ENCODE results near the gene SLC30A4. TPM values are rescaled to one million over a fixed set of nuclear protein-coding genes. Genes with fewer than 3 reads are reported as not detected.
"Not testable (repeated sequence)": the region's sequence is repeated elsewhere in the genome, so short reads cannot be mapped to it uniquely, and the experiment has no call there.

Gene SLC30A4, protein sequence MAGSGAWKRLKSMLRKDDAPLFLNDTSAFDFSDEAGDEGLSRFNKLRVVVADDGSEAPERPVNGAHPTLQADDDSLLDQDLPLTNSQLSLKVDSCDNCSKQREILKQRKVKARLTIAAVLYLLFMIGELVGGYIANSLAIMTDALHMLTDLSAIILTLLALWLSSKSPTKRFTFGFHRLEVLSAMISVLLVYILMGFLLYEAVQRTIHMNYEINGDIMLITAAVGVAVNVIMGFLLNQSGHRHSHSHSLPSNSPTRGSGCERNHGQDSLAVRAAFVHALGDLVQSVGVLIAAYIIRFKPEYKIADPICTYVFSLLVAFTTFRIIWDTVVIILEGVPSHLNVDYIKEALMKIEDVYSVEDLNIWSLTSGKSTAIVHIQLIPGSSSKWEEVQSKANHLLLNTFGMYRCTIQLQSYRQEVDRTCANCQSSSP
- total RNA-seq: 5.7 and 7.5 TPM in 2 replicates

DNA sequence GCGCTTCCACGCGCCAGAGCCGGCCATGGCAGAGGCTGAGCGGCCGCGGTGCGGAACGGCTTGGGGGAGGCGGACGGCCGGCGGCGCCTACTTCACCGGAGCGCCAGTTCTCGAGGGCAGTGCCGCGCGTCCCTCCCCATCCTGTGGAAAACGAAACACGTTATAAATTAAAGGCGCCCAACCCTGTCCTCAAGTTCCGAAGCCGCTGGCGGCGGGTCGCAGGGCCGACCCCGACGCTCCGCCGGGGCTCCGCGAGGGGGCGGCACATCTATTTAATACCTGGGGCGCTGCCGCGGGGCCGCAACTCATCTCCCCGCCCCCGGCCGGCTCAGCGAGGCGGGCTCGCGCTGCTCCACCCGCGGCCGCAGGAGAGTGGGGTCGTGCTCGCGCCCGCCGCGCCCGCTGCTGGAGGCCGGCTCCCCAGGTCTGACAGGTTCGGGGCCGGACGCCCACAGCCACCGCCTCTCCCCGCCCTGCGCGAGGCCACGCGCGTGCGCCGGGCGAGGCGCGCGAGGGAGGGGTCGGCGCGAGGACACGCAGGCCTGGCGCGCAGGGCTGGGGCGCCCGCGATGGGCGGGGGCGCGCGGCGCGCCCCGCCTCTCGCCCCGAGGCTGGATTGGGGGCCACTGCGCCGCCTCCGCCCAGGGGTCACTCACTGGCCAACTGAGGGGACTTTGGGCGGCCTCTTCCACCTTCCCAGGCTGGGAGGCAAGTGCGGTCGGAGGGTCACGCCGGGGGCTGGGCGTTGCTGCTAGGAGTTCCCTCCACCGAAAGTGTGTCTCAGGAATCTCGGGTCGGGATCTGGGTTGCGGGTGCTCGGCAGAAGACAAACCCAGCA lies at the start of gene SLC30A4:
SLC30A4 (minus strand) TSS at position 428 of the 838 bp plus-strand sequence; CDS start at position 27, 401 bp downstream.
- no peak for DNase-seq (ENCODE audit: low read depth, low spot score)

- DNase-seq (ENCODE audit: low read depth, low spot score): no peak
Observed at GRCh38 chr15:45555934-45556608, 33.5 kb upstream of the SLC30A4 start.

DNA sequence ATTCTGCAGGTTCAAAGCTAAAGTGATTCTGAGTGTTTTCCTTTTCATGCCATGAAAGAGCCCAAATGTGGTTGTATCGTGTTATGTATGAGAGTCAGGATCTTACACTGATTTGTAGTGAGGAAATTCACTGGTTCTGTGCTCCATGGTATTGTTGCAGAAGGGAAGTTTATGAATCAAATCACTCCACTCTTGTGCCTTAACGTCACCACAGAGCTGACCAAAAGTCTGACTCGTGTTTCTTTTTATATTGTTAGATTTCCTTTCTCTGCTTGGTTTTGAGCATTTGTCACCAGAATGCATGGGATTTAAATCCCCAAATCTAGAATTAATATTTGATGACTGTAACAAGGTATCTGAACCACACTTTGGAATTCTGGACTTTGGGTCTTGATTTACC lies 29.1 kb upstream of the SLC30A4 start:
- no peak for DNase-seq (ENCODE audit: low read depth, low spot score)

GRCh38 chr15:45550436-45550835 lies 27.9 kb upstream of the SLC30A4 start:
- DNase-seq (ENCODE audit: low read depth, low spot score): no peak

DNA sequence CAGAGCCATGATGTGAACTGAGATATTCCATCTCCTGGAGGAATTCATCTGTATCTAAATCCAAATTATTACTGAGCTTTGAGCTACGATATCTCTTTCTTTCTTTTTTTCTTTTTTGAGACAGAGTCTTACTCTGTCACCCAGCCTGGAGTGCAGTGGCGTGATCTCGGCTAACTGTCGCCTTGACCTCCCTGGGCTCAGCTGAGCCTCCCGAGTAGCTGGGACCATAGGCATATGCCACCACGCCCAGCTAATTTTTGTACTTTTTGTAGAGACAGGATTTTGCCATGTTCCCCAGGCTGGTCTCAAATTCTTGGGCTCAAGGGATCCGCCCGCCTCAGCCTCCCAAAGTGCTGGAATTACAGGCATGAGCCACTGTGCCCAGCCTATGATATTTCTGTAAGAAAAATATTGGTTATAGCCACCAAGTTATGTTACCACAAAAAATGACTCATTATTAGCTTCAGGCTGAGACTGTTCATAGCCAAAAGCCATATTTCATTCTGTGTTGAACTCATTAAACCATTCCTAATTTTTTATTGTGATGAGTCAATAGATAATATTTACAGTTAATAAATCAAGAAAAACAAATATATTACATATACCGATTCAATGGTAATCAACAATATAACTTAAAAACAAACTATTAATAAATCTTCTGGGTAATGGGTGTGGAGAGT lies 27.1 kb upstream of the SLC30A4 start:
- DNase-seq (ENCODE audit: low read depth, low spot score): no peak

GRCh38 chr15:45548753-45549520 lies 26.4 kb upstream of the SLC30A4 start:
- no peak for DNase-seq (ENCODE audit: low read depth, low spot score)

DNA sequence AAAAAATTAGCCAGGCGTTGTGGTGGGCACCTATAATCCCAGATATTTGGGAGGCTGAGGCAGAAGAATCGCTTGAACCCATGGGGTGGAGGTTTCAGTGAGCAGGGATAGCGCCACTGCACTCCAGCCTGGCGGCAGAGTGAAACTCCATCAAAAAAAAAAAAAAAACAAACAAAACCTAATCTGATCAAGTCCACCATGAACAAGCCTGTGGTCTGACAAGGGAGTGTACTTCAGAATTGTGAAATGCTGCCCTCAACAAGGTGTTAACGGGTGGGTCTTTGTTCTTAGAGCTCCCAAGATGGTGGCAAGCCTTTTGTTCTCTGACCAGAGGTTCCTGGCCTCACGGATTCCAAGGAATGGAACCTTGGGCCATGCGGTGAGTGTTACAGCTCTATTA lies 24.2 kb upstream of the SLC30A4 start:
- DNase-seq (ENCODE audit: low read depth, low spot score): no peak

GRCh38 chr15:45544266-45545023 lies 21.9 kb upstream of the SLC30A4 start:
- no peak for DNase-seq (ENCODE audit: low read depth, low spot score)

- DNase-seq (ENCODE audit: low read depth, low spot score): no peak
Observed at GRCh38 chr15:45543051-45543450, 20.5 kb upstream of the SLC30A4 start.

DNA sequence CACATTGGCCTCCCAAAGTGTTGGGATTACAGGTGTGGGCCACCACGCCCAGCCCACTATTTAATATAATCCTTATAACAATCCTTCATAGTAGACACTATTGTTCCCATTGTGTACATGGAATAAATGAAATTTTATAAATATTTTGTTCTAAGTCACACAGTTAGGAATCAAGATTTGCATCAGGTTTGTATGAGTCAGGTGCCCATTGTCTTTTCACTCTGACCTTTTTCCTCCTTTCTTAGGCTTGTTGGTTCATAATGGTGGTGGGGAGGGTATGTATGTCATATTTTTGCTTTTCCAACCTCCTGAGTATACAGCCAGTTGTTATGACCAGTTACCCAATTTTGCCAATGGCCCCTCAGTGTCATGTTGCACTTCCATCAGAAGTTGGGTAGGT lies 18.0 kb upstream of the SLC30A4 start:
- no peak for DNase-seq (ENCODE audit: low read depth, low spot score)

- DNase-seq (ENCODE audit: low read depth, low spot score): no peak
Observed at GRCh38 chr15:45539680-45540079, 17.1 kb upstream of the SLC30A4 start.

GRCh38 chr15:45536934-45537333 lies 14.4 kb upstream of the SLC30A4 start:
- no peak for DNase-seq (ENCODE audit: low read depth, low spot score)

DNA sequence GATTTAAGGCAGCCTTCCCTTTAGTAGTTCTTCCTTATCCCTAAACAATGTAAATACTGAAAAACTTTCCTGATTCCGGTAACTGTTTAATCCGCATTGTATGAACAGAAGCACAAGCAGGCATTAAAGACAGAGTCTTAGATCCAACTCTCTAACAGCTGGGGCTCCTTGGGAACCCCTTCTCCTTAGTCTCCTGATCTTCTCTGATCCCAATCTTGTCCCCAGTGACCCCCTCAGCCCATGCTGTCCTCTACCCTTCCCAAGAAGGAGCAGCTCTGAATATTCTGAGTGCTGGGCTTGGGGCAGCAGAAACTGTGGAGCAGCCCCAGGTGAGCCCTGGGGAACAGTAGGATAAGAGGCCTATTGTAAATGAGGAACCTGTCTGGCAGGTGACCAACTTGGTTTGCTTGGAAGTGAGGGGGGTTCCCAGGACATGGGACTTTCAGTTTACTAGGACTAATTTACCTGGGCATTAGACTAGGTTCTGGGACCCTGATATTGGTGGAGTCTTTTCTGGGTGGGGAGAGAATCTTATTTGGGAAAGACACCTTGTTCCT lies 13.0 kb upstream of the SLC30A4 start:
- no peak for DNase-seq (ENCODE audit: low read depth, low spot score)

- no peak for DNase-seq (ENCODE audit: low read depth, low spot score)
Observed at GRCh38 chr15:45534821-45535220, 12.3 kb upstream of the SLC30A4 start.

- not testable (repeated sequence) for DNase-seq (ENCODE audit: low read depth, low spot score)
Observed at GRCh38 chr15:45532892-45533291, 10.3 kb upstream of the SLC30A4 start.

- DNase-seq (ENCODE audit: low read depth, low spot score): no peak
Observed at GRCh38 chr15:45529613-45530012, 7.1 kb upstream of the SLC30A4 start.

GRCh38 chr15:45527086-45527485 lies 4.5 kb upstream of the SLC30A4 start:
- DNase-seq (ENCODE audit: low read depth, low spot score): no peak

DNA sequence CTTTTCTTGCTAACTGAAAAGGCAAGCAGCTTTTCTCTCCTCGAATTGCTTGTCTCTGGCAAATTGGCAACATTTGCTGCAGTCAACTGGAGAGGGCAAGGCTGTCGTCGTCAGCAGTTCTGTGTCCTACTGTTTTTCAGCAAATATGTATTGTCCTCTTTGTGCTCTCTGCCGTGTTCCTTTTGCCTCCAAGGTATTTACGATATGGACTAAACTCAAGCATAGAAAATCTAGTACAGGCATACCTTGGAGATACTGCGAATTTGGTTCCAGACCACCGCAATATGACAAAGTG lies 558 bp upstream of the SLC30A4 start:
- no peak for DNase-seq (ENCODE audit: low read depth, low spot score)

GRCh38 chr15:45521596-45522327 lies 793 bp downstream of the SLC30A4 start:
- no peak for DNase-seq (ENCODE audit: low read depth, low spot score)
